KOPT-K1 (cell line): ENCODE measurements around the gene PIGM.

Experiments
- H3K27ac ChIP-seq: fragments of 200-600 bp; sonication (generic); 2 replicates; pipeline ENCODE4 v1.5.1; 2016; ENCODE audit warnings: antibody characterized with exemption, mild to moderate bottlenecking, low read depth, low read length; ENCODE audit not compliant: poor library complexity, severe bottlenecking
- H3K36me3 ChIP-seq: fragments of 200-600 bp; sonication (generic); 2 replicates; pipeline ENCODE4 v1.5.1; 2017; ENCODE audit warnings: antibody characterized with exemption, mild to moderate bottlenecking, low read length, moderate library complexity; ENCODE audit not compliant: insufficient read depth
- H3K9me3 ChIP-seq: fragments of 200-600 bp; sonication (generic); 2 replicates; pipeline ENCODE4 v1.5.1; 2017; ENCODE audit warnings: antibody characterized with exemption, low read length, mild to moderate bottlenecking; ENCODE audit not compliant: insufficient read depth, poor library complexity, severe bottlenecking

Gene PIGM

GRCh38 chr1:159992161-159992560 lies 39.6 kb downstream of the PIGM start:
- Histone ChIP-seq H3K9me3 (no peaks in the 10 kb centered on the region), H3K36me3 (no peaks in the 10 kb centered on the region), H3K27ac (no peak overlapping the region)

GRCh38 chr1:159991513-159991912 lies 40.3 kb downstream of the PIGM start:
- Histone ChIP-seq H3K27ac (no peak overlapping the region), H3K36me3 (no peaks in the 10 kb centered on the region), H3K9me3 (no peaks in the 10 kb centered on the region)

- Histone ChIP-seq H3K9me3 (no peaks in the 10 kb centered on the region), H3K27ac (no peak overlapping the region), H3K36me3 (no peaks in the 10 kb centered on the region)
These were observed 41.8 kb downstream of the PIGM start for GRCh38 chr1:159990005-159990404.

- Histone ChIP-seq H3K36me3 (no peaks in the 10 kb centered on the region), H3K9me3 (no peaks in the 10 kb centered on the region), H3K27ac (no peak overlapping the region)
These were observed 42.2 kb downstream of the PIGM start for GRCh38 chr1:159989581-159989980.

GRCh38 chr1:159988006-159988405 lies 43.8 kb downstream of the PIGM start:
- Histone ChIP-seq H3K27ac (no peak overlapping the region), H3K36me3 (no peaks in the 10 kb centered on the region), H3K9me3 (no peaks in the 10 kb centered on the region)

GRCh38 chr1:159987186-159987585 lies 44.6 kb downstream of the PIGM start:
- Histone ChIP-seq H3K9me3 (no peaks in the 10 kb centered on the region), H3K27ac (no peak overlapping the region), H3K36me3 (no peaks in the 10 kb centered on the region)

GRCh38 chr1:159986531-159986930 lies 45.3 kb downstream of the PIGM start:
- Histone ChIP-seq H3K9me3 (no peaks in the 10 kb centered on the region), H3K36me3 (no peaks in the 10 kb centered on the region), H3K27ac (no peak overlapping the region)

GRCh38 chr1:159986093-159986492 lies 45.7 kb downstream of the PIGM start:
- Histone ChIP-seq H3K27ac (no peak overlapping the region), H3K9me3 (no peaks in the 10 kb centered on the region), H3K36me3 (no peaks in the 10 kb centered on the region)

- no peaks in the 10 kb centered on the region for H3K36me3 ChIP-seq
- H3K27ac ChIP-seq: no peak overlapping the region
- H3K9me3 ChIP-seq: no peaks in the 10 kb centered on the region
These were observed 46.3 kb downstream of the PIGM start for GRCh38 chr1:159985473-159985872.

GRCh38 chr1:159983681-159984080 lies 48.1 kb downstream of the PIGM start:
- no peaks in the 10 kb centered on the region for H3K36me3 ChIP-seq
- H3K9me3 ChIP-seq: no peaks in the 10 kb centered on the region
- H3K27ac ChIP-seq: no peak overlapping the region

GRCh38 chr1:159982280-159982679 lies 49.5 kb downstream of the PIGM start:
- no peaks in the 10 kb centered on the region for H3K9me3 ChIP-seq
- no peak overlapping the region for H3K27ac ChIP-seq
- H3K36me3 ChIP-seq: no peaks in the 10 kb centered on the region

- H3K9me3 ChIP-seq: no peaks in the 10 kb centered on the region
- no peak overlapping the region for H3K27ac ChIP-seq
- no peaks in the 10 kb centered on the region for H3K36me3 ChIP-seq
These were observed 50.3 kb downstream of the PIGM start for GRCh38 chr1:159981351-159982055.

GRCh38 chr1:159980786-159981185 lies 51.0 kb downstream of the PIGM start:
- no peak overlapping the region for H3K27ac ChIP-seq
- no peaks in the 10 kb centered on the region for H3K9me3 ChIP-seq
- no peaks in the 10 kb centered on the region for H3K36me3 ChIP-seq

GRCh38 chr1:159980076-159980475 lies 51.7 kb downstream of the PIGM start:
- no peak overlapping the region for H3K27ac ChIP-seq
- H3K9me3 ChIP-seq: no peaks in the 10 kb centered on the region
- H3K36me3 ChIP-seq: no peaks in the 10 kb centered on the region

- Histone ChIP-seq H3K9me3 (no peaks in the 10 kb centered on the region), H3K36me3 (no peaks in the 10 kb centered on the region), H3K27ac (no peak overlapping the region)
These were observed 52.5 kb downstream of the PIGM start for GRCh38 chr1:159979257-159979656.

- no peaks in the 10 kb centered on the region for H3K9me3 ChIP-seq
- H3K27ac ChIP-seq: no peak overlapping the region
- no peaks in the 10 kb centered on the region for H3K36me3 ChIP-seq
These were observed 53.7 kb downstream of the PIGM start for GRCh38 chr1:159978107-159978398.
